DND-41 (cell line): ENCODE measurements around the gene AGO4.

Experiments
- CTCF ChIP-seq: IDR thresholded peaks from 2 replicates; pipeline ENCODE4 v1.5.1; 2012; ENCODE audit warnings: borderline replicate concordance, low read length, moderate library complexity, mild to moderate bottlenecking; ENCODE audit not compliant: poor library complexity, severe bottlenecking; ENCODE audit errors: extremely low read depth
- EZH2 ChIP-seq: IDR thresholded peaks from 3 replicates; pipeline ENCODE4 v1.6.1; 2012; ENCODE audit warnings: borderline replicate concordance, low read depth, mild to moderate bottlenecking, moderate library complexity, low read length, inconsistent platforms; ENCODE audit not compliant: severe bottlenecking

- TF ChIP-seq CTCF (no peak), EZH2 (no peak)
Observed at GRCh38 chr1:35850716-35851115, 42.9 kb downstream of the AGO4 start.
